DND-41 (cell line): Measurements from ENCODE around the gene TOP2B.

Source experiments
- EZH2 ChIP-seq: IDR thresholded peaks from 3 replicates; pipeline ENCODE4 v1.6.1; 2012; ENCODE audit warnings: borderline replicate concordance, low read depth, mild to moderate bottlenecking, moderate library complexity, low read length, inconsistent platforms; ENCODE audit not compliant: severe bottlenecking
- TF ChIP-seq, protein P1 (sequence below): IDR thresholded peaks from 2 replicates; pipeline ENCODE4 v1.5.1; 2012; ENCODE audit warnings: borderline replicate concordance, low read length, moderate library complexity, mild to moderate bottlenecking; ENCODE audit not compliant: poor library complexity, severe bottlenecking; ENCODE audit errors: extremely low read depth

DNA sequence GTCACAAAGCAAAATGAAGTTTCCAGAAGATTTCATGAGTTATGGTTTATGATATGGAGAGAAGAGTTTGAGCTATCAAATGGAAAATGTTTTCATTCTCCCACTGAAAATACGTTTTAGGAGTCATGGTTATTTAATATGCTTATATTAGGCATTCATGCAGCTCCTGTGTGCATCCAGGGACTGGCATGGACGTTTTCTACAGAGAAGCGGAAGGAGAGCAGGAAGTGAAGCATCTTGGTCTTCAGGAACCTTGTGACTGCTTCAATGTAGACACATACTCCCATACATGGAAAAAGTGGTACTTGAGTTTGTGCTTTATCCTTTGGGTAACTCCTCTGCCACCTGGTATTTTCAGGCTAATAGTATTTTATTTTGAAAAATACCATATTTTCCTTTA is 43.3 kb upstream of the TOP2B start:
- TF ChIP-seq, protein P1, sequence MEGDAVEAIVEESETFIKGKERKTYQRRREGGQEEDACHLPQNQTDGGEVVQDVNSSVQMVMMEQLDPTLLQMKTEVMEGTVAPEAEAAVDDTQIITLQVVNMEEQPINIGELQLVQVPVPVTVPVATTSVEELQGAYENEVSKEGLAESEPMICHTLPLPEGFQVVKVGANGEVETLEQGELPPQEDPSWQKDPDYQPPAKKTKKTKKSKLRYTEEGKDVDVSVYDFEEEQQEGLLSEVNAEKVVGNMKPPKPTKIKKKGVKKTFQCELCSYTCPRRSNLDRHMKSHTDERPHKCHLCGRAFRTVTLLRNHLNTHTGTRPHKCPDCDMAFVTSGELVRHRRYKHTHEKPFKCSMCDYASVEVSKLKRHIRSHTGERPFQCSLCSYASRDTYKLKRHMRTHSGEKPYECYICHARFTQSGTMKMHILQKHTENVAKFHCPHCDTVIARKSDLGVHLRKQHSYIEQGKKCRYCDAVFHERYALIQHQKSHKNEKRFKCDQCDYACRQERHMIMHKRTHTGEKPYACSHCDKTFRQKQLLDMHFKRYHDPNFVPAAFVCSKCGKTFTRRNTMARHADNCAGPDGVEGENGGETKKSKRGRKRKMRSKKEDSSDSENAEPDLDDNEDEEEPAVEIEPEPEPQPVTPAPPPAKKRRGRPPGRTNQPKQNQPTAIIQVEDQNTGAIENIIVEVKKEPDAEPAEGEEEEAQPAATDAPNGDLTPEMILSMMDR = no peak
- TF ChIP-seq EZH2 = no peak
